ENCODE data around the gene SDF4. TPM values are rescaled to one million over a fixed set of nuclear protein-coding genes. Genes with fewer than 3 reads are reported as not detected.
A peak's percentile ranks its signal among the peaks of the same experiment; 100 is the strongest.

The SDF4 gene
- total and polyA plus RNA-seq, 2 of the 13 experiments (the other 11 are each of a cell fraction or from before 2014, with no cell fraction given) = 80.8 to 107 TPM

GRCh38 chr1:1239614-1240347 lies 8.0 kb upstream of the SDF4 start (continued):
- TF ChIP-seq CSRNP2 (CRISPR knock-in tag; conservative IDR thresholded peaks at IDR 0.05; ENCODE audit: low read depth) (no peak), ZSCAN25 (CRISPR knock-in tag; IDR thresholded peaks at IDR 0.05) (peak; percentile 74; the same call in 1 of the 2 replicates), THAP11 (CRISPR knock-in tag; IDR thresholded peaks at IDR 0.05) (no peak), ZNF17 (CRISPR knock-in tag; IDR thresholded peaks at IDR 0.05) (no peak), MTERF4 (CRISPR knock-in tag; IDR thresholded peaks at IDR 0.05) (0 out of 2 replicates have a peak, but pooled peaks have one; percentile 73), ZNF773 (CRISPR knock-in tag; IDR thresholded peaks at IDR 0.05; ENCODE audit: borderline replicate concordance) (0 out of 2 replicates have a peak, but pooled peaks have one; percentile 13), ZNF546 (CRISPR knock-in tag; conservative IDR thresholded peaks at IDR 0.05) (no peak; the same call in 1 of the 2 replicates), HDAC1 (CRISPR knock-in tag; IDR thresholded peaks at IDR 0.05) (peak; percentile 86), HNF1A (IDR thresholded peaks at IDR 0.05; ENCODE audit: low read depth) (no peak), HNF1A (CRISPR knock-in tag; IDR thresholded peaks at IDR 0.05; ENCODE audit: borderline replicate concordance) (no peak), SATB2 (CRISPR knock-in tag; IDR thresholded peaks at IDR 0.05) (no peak), BCLAF1 (IDR thresholded peaks at IDR 0.05) (no peak), CBFB (CRISPR knock-in tag; IDR thresholded peaks at IDR 0.05) (no peak), GTF2F1 (IDR thresholded peaks at IDR 0.05; ENCODE audit: low read length) (no peak), ATF1 (CRISPR knock-in tag; IDR thresholded peaks at IDR 0.05) (no peak), POLR2AphosphoS5 (IDR thresholded peaks at IDR 0.05; ENCODE audit: low read depth, low read length) (peak; percentile 33; the same call in 1 of the 2 replicates), ZKSCAN8 (CRISPR knock-in tag; IDR thresholded peaks at IDR 0.05; ENCODE audit: borderline replicate concordance) (no peak), ZNF513 (CRISPR knock-in tag; conservative IDR thresholded peaks at IDR 0.05) (0 out of 2 replicates have a peak, but pooled peaks have one; percentile 54), PITX1 (CRISPR knock-in tag; IDR thresholded peaks at IDR 0.05) (0 out of 2 replicates have a peak, but pooled peaks have one; percentile 19)
